K562 (cell line): ENCODE results near the gene OR10G2.

Experiments used
- ETS1 ChIP-seq: conservative IDR thresholded peaks from 2 replicates; pipeline ENCODE4 v1.6.1; 2011; ENCODE audit warnings: low read depth, mild to moderate bottlenecking, low read length; ENCODE audit not compliant: control insufficient read depth
- HDAC2 ChIP-seq: fragments of 450-650 bp; IDR thresholded peaks from 2 replicates; pipeline ENCODE4 v1.6.1; 2016; ENCODE audit warnings: mild to moderate bottlenecking
- KLF1 ChIP-seq: fragments of 450-650 bp; IDR thresholded peaks from 2 replicates; pipeline ENCODE4 v1.6.1; 2016; ENCODE audit warnings: missing genetic modification characterization, missing compliant biosample characterization
- MITF ChIP-seq: IDR thresholded peaks from 2 replicates; pipeline ENCODE4 v1.6.1; 2014; ENCODE audit warnings: antibody characterized with exemption
- MLLT1 ChIP-seq, 2 experiments: fragments of 450-650 bp; IDR thresholded peaks; 2 replicates each; pipeline ENCODE4 v1.6.1; 2016
- POLR2A ChIP-seq: fragments of 450-650 bp; conservative IDR thresholded peaks from 2 replicates; pipeline ENCODE4 v1.6.1; 2016
- SMC3 ChIP-seq: conservative IDR thresholded peaks from 2 replicates; pipeline ENCODE4 v1.6.1; 2011; ENCODE audit warnings: low read depth, low read length, improper control_type of control experiment; ENCODE audit not compliant: insufficient read depth
- STAT6 ChIP-seq: sonication (generic); formaldehyde crosslinking; IDR thresholded peaks from 2 replicates; pipeline ENCODE4 v1.8.1; 2023; ENCODE audit warnings: mild to moderate bottlenecking, missing genetic modification reagents

- TF ChIP-seq STAT6 (CRISPR knock-in tag) (no peak), KLF1 (no peak), POLR2A (no peak), SMC3 (no peak), HDAC2 (no peak), ETS1 (no peak), MLLT1 (IDR thresholded peaks at IDR 0.05) (no peak), MITF (no peak)
These were observed 3.7 kb downstream of the OR10G2 start for GRCh38 chr14:21631084-21631483.
